Activated CD4-positive, alpha-beta memory T cell treated with anti-CD3 and anti-CD28 coated beads, Interleukin-2, amount 10 ng/mL, durations not matched to agents 7 days and 5 days (primary cell): ENCODE measurements around the gene SLC12A3. TPM values are rescaled to one million over a fixed set of nuclear protein-coding genes. Genes with fewer than 3 reads are reported as not detected.

Experiments used
- CTCF ChIA-PET: fragments of 350-600 bp; sonication (Branson Sonifier 250); formaldehyde crosslinking; loops from one replicate; lab custom pipeline; 2021; ENCODE audit warnings: antibody characterized with exemption, inconsistent platforms; lab: Charles Lee
- POLR2A ChIA-PET: fragments of 350-600 bp; sonication (Branson Sonifier 250); formaldehyde crosslinking; loops from one replicate; lab custom pipeline; 2021; ENCODE audit warnings: antibody characterized with exemption; lab: Charles Lee
- DNase-seq: peaks from one replicate; pipeline ENCODE4 v3.0.0-alpha.2; 2020
- H3K27ac Mint-ChIP-seq: one replicate; pipeline ENCODE4 v1.8.0; 2021; ENCODE audit warnings: mild to moderate bottlenecking, mixed read lengths
- H3K27me3 Mint-ChIP-seq: one replicate; pipeline ENCODE4 v1.8.0; 2021; ENCODE audit warnings: mixed read lengths
- H3K36me3 Mint-ChIP-seq: one replicate; pipeline ENCODE4 v1.8.0; 2021; ENCODE audit warnings: low read depth, mixed read lengths
- H3K4me1 Mint-ChIP-seq: one replicate; pipeline ENCODE4 v1.8.0; 2021; ENCODE audit warnings: mixed read lengths
- H3K4me3 Mint-ChIP-seq: one replicate; pipeline ENCODE4 v1.8.0; 2021; ENCODE audit warnings: mild to moderate bottlenecking, mixed read lengths
- H3K9me3 Mint-ChIP-seq: one replicate; pipeline ENCODE4 v1.8.0; 2021; ENCODE audit warnings: mixed read lengths
- total RNA-seq, 2 experiments: library from RNA; stranded (reverse); gene quantifications; one replicate each; pipeline ENCODE4 v1.2.3, GENCODE V29; 2021

SLC12A3 gene
- total RNA-seq, 2 experiments from 2014 or later = not detected

- no peaks in the 10 kb centered on the region for H3K9me3 Mint-ChIP-seq
- POLR2A ChIA-PET = no interaction called here
- no peak overlapping the region for H3K27ac Mint-ChIP-seq
- H3K27me3 Mint-ChIP-seq = peaks cover 5% of the 10 kb centered on the region
- no peaks in the 10 kb centered on the region for H3K36me3 Mint-ChIP-seq
- no peak overlapping the region for H3K4me3 Mint-ChIP-seq
- H3K4me1 Mint-ChIP-seq = no peaks in the 10 kb centered on the region
- CTCF ChIA-PET = no interaction called here
- DNase-seq = no peak
These were observed 26.7 kb downstream of the SLC12A3 start for GRCh38 chr16:56891685-56892084.

GRCh38 chr16:56892705-56893104, 27.7 kb downstream of the SLC12A3 start:
- no peak for DNase-seq
- CTCF ChIA-PET = interaction anchor here (0.6 kb wide), 1 partner anchor 55 kb away, joined by 3 read pairs; no protein-coding TSS in a partner anchor
- POLR2A ChIA-PET = no interaction called here
- peaks cover 12% of the 10 kb centered on the region for H3K27me3 Mint-ChIP-seq
- H3K9me3 Mint-ChIP-seq = no peaks in the 10 kb centered on the region
- H3K27ac Mint-ChIP-seq = no peak overlapping the region
- no peaks in the 10 kb centered on the region for H3K36me3 Mint-ChIP-seq
- H3K4me1 Mint-ChIP-seq = peaks cover 4% of the 10 kb centered on the region
- no peak overlapping the region for H3K4me3 Mint-ChIP-seq

GRCh38 chr16:56894331-56894917, 29.4 kb downstream of the SLC12A3 start:
- Mint-ChIP-seq H3K27me3 (peaks cover 22% of the 10 kb centered on the region), H3K4me3 (no peak overlapping the region), H3K27ac (no peak overlapping the region), H3K9me3 (no peaks in the 10 kb centered on the region), H3K36me3 (no peaks in the 10 kb centered on the region), H3K4me1 (peaks cover 15% of the 10 kb centered on the region)
- CTCF ChIA-PET = no interaction called here
- DNase-seq = no peak
- POLR2A ChIA-PET = no interaction called here

- H3K4me3 Mint-ChIP-seq = no peak overlapping the region
- ChIA-PET CTCF (no interaction called here), POLR2A (interaction anchor here (0.8 kb wide), 1 partner anchor 36 kb away, joined by 4 read pairs; the partner anchor contains the start of gene HERPUD1)
- H3K4me1 Mint-ChIP-seq = peaks cover 21% of the 10 kb centered on the region
- H3K27ac Mint-ChIP-seq = no peak overlapping the region
- H3K9me3 Mint-ChIP-seq = no peaks in the 10 kb centered on the region
- no peaks in the 10 kb centered on the region for H3K36me3 Mint-ChIP-seq
- H3K27me3 Mint-ChIP-seq = peaks cover 29% of the 10 kb centered on the region
- DNase-seq = no peak
These were observed 30.8 kb downstream of the SLC12A3 start for GRCh38 chr16:56895813-56896212.

- Mint-ChIP-seq H3K27ac (no peak overlapping the region), H3K27me3 (peaks cover 33% of the 10 kb centered on the region), H3K4me1 (peaks cover 21% of the 10 kb centered on the region), H3K36me3 (no peaks in the 10 kb centered on the region), H3K9me3 (no peaks in the 10 kb centered on the region), H3K4me3 (no peak overlapping the region)
- ChIA-PET POLR2A (no interaction called here), CTCF (no interaction called here)
- no peak for DNase-seq
These were observed 31.2 kb downstream of the SLC12A3 start for GRCh38 chr16:56896244-56896643.

- CTCF ChIA-PET = no interaction called here
- Mint-ChIP-seq H3K9me3 (no peaks in the 10 kb centered on the region), H3K36me3 (no peaks in the 10 kb centered on the region), H3K27me3 (peaks cover 38% of the 10 kb centered on the region), H3K4me1 (peaks cover 21% of the 10 kb centered on the region), H3K27ac (no peak overlapping the region), H3K4me3 (no peak overlapping the region)
- no peak for DNase-seq
- POLR2A ChIA-PET = no interaction called here
These were observed 32.2 kb downstream of the SLC12A3 start for GRCh38 chr16:56897026-56897799.

- POLR2A ChIA-PET = no interaction called here
- peak; percentile 19 for DNase-seq
- Mint-ChIP-seq H3K27me3 (peaks cover 38% of the 10 kb centered on the region), H3K27ac (peak overlapping the region; percentile 38), H3K4me3 (no peak overlapping the region), H3K4me1 (peaks cover 21% of the 10 kb centered on the region), H3K9me3 (no peaks in the 10 kb centered on the region), H3K36me3 (no peaks in the 10 kb centered on the region)
- CTCF ChIA-PET = no interaction called here
These were observed 33.8 kb downstream of the SLC12A3 start for GRCh38 chr16:56898847-56899246.

GRCh38 chr16:56903866-56904265, 38.9 kb downstream of the SLC12A3 start:
- Mint-ChIP-seq H3K9me3 (no peaks in the 10 kb centered on the region), H3K4me3 (no peak overlapping the region), H3K4me1 (peaks cover 12% of the 10 kb centered on the region), H3K27ac (no peak overlapping the region), H3K36me3 (no peaks in the 10 kb centered on the region), H3K27me3 (peaks cover 36% of the 10 kb centered on the region)
- ChIA-PET CTCF (no interaction called here), POLR2A (interaction anchor here (1.4 kb wide), 1 partner anchor 10 kb away, joined by 3 read pairs; no protein-coding TSS in a partner anchor)
- no peak for DNase-seq

GRCh38 chr16:56907401-56907800, 42.4 kb downstream of the SLC12A3 start:
- H3K27ac Mint-ChIP-seq = no peak overlapping the region
- no peak overlapping the region for H3K4me3 Mint-ChIP-seq
- no peaks in the 10 kb centered on the region for H3K9me3 Mint-ChIP-seq
- CTCF ChIA-PET = no interaction called here
- DNase-seq = no peak
- peaks cover 18% of the 10 kb centered on the region for H3K27me3 Mint-ChIP-seq
- H3K4me1 Mint-ChIP-seq = peaks cover 15% of the 10 kb centered on the region
- POLR2A ChIA-PET = no interaction called here
- H3K36me3 Mint-ChIP-seq = no peaks in the 10 kb centered on the region

- Mint-ChIP-seq H3K9me3 (no peaks in the 10 kb centered on the region), H3K27ac (no peak overlapping the region), H3K4me3 (no peak overlapping the region), H3K36me3 (no peaks in the 10 kb centered on the region), H3K27me3 (peaks cover 17% of the 10 kb centered on the region), H3K4me1 (peaks cover 19% of the 10 kb centered on the region)
- CTCF ChIA-PET = interaction anchor here (1.2 to 1.3 kb wide), 2 partner anchors 11 to 42 kb away, joined by 3 to 5 read pairs; no protein-coding TSS in a partner anchor
- POLR2A ChIA-PET = interaction anchor here (0.6 to 1.0 kb wide), 2 partner anchors 19 to 22 kb away, joined by 3 read pairs; no protein-coding TSS in a partner anchor
- DNase-seq = no peak
These were observed 44.5 kb downstream of the SLC12A3 start for GRCh38 chr16:56909527-56909979.

- ChIA-PET POLR2A (interaction anchor here (1.0 kb wide), 1 partner anchor 21 kb away, joined by 3 read pairs; no protein-coding TSS in a partner anchor), CTCF (interaction anchor here (1.2 to 1.3 kb wide), 2 partner anchors 10 to 41 kb away, joined by 3 to 5 read pairs; no protein-coding TSS in a partner anchor)
- Mint-ChIP-seq H3K4me1 (peaks cover 19% of the 10 kb centered on the region), H3K4me3 (no peak overlapping the region), H3K27me3 (peaks cover 17% of the 10 kb centered on the region), H3K27ac (no peak overlapping the region), H3K9me3 (no peaks in the 10 kb centered on the region), H3K36me3 (no peaks in the 10 kb centered on the region)
- no peak for DNase-seq
These were observed 45.1 kb downstream of the SLC12A3 start for GRCh38 chr16:56910112-56910511.

- peaks cover 19% of the 10 kb centered on the region for H3K4me1 Mint-ChIP-seq
- peaks cover 17% of the 10 kb centered on the region for H3K27me3 Mint-ChIP-seq
- no peak overlapping the region for H3K27ac Mint-ChIP-seq
- H3K36me3 Mint-ChIP-seq = no peaks in the 10 kb centered on the region
- CTCF ChIA-PET = interaction anchor here (1.2 to 1.4 kb wide), 3 partner anchors 10 to 54 kb away, joined by 3 to 6 read pairs (median 5); no protein-coding TSS in a partner anchor
- no peak overlapping the region for H3K4me3 Mint-ChIP-seq
- POLR2A ChIA-PET = interaction anchor here (0.6 to 1.6 kb wide), 2 partner anchors 33 to 68 kb away, joined by 3 to 4 read pairs; no protein-coding TSS in a partner anchor
- DNase-seq = no peak
- no peaks in the 10 kb centered on the region for H3K9me3 Mint-ChIP-seq
These were observed 45.9 kb downstream of the SLC12A3 start for GRCh38 chr16:56910654-56911539.
